CD4-positive, alpha-beta T cell treated with Interleukin-4 for 1 hour (primary cell): Measurements from ENCODE around the gene ANKH.

Experiments
- DNase-seq, 2 donors: peaks; one replicate each; pipeline ENCODE4 v3.0.0-alpha.2; 2020 to 2022

The ANKH gene

DNA sequence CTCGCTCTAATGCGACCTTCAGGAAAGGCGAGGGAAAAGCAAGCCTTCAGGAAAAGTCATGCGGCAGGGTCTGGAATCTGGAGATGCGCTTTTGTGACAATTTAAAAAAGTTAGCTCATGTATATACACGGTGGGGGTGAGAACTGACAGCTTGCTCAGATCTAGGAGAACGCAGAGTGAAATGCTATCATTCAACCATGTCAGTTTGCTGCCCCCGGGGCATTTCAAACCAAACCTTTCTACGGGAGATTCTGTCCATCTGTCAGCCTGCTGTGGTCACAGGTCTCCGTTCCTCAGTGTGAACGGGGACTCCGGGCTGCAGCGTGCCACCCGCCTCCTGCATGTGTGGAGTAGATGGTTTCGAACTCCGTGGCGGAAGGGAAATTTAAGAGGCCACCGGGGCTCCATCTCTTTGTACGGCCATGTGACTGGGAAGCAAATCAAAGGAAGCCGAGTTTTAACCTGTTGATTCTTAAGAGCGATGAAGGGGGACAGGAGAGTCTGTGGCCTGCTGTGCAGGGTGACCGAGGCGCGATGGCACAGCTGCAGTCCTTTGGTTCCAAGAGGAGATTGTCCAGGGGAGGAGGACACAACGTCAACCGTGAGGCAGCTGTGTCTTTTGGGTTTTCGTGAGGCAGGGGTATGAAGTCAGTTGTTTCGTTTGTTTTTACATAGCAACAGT lies 161.1 kb downstream of the ANKH start:
- no peak for DNase-seq

GRCh38 chr5:14708551-14708950 lies 163.0 kb downstream of the ANKH start:
- DNase-seq = no peak

DNA sequence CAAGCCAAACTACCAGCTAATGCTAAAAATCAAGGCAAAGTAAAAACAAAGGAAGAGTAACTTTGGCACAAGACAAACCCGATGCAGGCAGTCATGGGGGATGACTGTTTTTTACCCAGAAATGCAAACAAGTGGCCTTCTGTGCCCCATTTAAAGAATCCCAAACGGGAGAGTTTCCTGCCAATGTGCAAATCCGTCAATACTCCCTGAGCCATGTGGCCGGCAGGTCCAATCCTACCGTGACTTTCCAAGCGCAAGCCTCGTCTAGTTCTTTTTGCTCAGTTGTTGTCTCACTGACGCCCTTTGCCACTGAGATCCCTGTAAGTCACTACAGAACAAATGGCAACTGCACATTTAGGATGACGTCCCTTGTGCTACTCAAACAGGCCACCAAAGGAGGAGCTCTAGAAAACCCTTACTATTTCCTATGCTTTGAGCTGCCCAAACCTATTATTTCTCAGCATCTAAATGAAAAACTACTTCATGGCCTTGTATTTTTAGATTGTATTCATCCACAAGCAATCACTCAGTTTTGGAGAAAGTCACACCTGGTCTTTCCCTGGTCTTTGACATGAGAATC lies 163.7 kb downstream of the ANKH start:
- DNase-seq = no peak

GRCh38 chr5:14706615-14707021 lies 165.0 kb downstream of the ANKH start:
- DNase-seq = peak; percentile 48 to 75

GRCh38 chr5:14705556-14705955 lies 166.0 kb downstream of the ANKH start:
- no peak for DNase-seq

DNA sequence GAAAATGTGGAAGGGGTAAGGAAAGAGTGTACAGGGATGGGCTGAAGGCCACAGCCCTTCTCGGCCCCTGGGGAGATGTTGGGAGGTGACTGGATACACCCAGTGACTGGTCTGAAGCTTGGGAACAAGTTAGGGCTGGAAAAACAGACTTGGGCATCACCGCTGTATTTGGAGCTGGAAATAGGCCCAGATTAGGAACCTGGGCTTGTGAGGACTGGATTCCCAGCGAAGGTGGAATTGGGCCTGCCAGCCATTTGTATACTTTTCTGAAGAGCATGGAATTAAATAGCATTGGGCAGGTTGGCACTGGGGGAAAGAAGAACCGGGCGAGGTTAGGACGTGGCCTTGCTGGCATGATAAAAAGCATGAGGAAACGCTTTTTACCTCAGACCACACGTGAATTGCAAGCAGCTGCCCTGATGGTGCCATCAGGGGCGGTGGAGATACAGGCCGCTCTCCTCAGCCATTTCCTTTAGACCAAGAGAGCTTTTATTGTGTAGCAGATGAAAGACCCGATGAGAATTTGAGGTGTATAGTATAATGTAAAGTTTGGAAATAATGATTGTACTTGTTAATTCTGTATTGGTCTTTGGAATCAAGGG lies 169.2 kb downstream of the ANKH start:
- no peak for DNase-seq

GRCh38 chr5:14701556-14701955 lies 170.0 kb downstream of the ANKH start:
- DNase-seq = no peak

DNA sequence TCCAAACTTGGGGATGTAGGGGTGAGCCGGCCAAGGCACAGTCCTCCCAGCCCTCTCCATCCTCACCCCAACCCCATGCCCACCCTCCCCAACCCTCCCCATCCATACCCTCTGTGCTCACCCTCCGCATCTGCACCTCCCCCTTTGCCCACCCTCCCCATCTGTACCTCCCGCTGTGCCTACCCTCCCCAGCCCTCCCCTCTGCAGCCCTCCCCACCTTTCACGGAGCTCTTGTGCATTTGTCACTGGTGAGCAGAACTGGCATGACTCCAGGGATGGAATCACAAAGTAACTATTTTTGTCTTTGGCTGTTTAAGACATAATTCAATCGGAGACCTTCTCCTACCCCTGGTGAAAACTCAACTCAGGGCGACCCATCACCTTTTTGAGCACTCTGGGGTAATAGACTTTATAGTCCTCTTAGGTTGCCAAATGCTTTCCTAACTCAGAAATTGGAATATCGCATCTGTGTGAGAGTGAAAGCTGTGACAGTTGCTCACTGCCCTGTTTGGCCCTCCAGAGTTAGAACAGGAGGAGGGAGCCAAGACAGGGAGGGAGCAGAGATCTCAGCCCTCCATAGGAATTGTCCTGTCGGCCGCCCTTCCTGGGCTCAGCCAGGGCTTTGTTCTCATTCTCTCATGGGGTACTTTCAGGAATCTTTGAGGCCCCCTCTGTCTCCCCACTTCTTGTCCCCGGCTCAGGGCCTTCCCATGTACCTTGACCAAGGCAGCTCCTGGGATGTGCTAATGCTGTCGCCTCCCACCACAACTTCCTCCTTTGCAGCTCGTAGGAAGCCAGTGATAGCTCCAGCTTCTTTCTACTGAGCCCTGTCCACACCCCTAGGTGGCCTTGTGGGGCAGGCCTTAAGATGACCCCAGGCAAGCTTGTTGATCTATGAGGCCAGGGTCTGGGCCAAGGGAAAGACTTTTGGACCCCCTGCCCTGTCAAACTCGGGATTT lies 170.8 kb downstream of the ANKH start:
- DNase-seq = peak in 1 of 2 donors; percentile 41

DNA sequence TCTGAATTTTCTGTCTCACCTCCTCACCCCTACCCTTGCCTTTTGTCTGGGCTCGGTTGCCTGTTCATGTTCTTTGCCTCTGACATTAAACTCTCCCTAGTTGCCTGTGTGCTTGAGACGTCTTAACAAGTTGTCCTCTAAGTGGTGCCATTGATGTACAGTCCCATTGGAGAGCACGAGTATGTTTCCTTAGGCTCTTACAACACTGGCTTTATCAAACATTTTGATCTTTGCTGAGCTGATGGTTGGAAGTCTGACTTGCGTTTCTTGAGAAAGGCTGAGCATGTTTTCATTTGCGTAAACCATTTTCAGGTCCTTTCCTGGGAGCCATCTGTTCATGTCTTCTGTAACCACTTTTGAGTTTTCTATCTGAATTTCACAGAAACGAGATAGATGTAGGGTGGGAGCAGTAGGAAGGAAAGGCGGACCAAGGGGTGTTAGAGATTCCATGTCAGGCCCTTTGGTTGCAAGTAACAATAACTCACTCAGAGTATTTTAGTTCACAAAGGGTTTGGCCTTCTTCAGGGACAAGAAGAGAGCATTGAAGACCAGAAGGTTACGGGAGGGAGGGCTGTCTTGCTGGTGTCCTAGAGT lies 171.7 kb downstream of the ANKH start:
- no peak for DNase-seq

DNA sequence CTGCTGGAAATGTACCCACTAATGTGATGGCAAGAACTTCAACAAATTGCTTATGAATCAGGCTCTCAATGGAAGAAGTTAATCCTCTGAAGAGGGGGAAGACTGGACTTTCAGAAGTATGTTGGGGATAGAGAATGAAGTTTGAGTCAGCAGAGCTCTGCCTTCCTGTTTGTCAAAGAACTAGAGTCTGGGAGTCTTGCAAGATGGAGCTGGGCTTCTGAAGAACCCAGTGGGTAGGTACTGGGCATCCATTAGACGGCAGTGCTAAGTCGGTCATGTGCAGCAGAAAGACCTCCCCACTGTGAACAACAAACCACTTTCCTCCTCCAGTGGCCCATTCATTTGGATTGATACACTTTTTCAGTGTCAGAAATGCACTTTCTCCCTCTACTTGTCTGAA lies 172.4 kb downstream of the ANKH start:
- DNase-seq = no peak

DNA sequence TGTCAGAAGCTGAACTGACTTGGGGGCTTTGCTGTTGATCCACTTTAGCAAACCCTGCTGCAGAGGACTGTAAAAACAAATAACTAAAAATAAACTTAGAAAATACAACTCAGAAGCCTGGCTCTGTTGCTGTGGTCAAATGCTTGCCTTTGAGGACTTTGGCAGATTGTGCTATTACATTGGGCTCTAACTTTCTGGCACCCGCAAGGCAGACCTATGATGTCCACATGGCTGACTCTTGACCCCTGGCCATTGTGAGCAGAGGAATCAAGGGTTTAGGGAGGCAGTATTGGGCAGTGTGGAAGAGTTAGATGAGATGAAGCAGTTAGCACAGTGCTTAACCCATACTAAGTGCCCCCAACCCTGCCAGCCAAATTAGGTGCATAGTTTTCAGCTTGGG lies 173.1 kb downstream of the ANKH start:
- DNase-seq = no peak

- no peak for DNase-seq
Observed at GRCh38 chr5:14696851-14697250, 174.7 kb downstream of the ANKH start.

DNA sequence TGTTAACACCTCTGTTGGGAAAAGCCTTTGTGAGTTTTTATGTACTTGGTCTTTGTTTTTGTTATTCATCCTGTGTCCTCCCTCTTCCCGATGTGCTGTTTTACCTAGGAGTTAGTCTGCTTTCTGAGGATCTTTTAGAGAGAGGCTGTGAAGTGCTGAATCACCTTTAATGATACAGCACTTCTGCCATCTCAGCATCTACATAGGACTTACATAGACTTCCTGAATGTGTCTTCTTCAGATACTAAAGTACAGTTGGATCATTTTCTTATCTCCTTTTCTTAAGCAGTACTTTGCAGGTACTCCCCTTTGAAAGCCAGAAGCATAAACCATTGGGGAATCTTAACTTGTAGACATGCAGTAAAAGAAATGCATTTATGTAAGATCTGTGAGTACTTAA lies 175.5 kb downstream of the ANKH start:
- DNase-seq = no peak

DNA sequence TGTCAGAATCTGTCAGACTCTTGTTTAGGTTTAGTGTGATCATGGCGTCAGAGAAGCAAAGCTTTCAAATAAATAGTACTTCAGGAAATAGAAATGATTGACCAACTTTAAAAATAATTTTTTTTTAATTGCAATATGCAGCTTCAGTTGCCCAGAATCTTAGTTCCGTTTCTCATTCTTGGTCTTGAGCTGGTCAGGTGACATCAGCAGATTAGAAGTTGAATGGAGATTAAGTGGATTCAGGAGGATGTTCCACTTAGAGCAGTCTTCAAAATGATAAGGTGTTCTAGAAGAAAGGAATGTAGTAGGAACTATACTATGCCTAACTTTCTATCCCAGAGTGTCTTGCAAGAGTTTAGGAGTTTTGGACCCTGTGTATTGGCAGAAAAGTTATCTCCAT lies 176.4 kb downstream of the ANKH start:
- no peak for DNase-seq

DNA sequence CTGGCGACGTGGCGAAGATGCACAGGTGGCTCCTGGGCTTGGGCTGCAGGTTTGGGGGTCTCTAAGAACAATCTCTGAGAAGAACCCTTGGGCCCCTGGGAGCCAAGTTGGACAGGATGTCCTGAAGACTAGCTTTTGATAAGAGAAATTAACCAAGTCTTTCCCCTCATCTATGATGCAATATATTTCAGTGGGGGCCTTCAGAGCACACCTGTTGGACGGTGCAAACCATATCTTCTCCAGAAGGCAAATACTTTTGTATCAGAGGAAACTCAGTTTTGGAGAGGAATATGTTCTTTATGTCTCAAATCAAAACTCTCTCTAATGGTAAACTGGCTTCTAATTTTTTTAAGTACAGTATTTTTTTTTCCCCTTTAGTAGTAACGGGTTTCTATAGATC lies 178.5 kb downstream of the ANKH start:
- no peak for DNase-seq

GRCh38 chr5:14687023-14687665 lies 184.4 kb downstream of the ANKH start:
- DNase-seq = no peak

- DNase-seq = no peak
Observed at GRCh38 chr5:14686517-14686916, 185.1 kb downstream of the ANKH start.

DNA sequence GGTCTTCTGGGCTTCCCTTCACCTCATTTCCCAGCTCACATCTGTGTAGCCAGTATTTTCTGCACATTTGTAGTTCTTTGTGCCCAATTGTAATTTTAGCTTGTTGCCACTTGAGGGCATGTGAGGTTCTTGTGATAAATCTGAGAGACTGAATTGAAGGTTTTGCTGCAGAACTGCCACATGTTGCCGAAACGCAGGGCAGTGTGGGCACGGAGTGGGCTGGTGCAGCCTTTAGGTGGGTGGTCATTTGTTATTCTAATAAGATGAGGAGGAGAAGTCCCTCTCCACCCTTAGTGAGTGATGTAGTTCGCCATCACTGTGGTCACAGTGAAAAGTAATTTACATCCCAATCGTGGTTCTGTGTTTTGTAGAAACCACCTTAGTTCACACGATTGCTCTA lies 185.8 kb downstream of the ANKH start:
- DNase-seq = peak; percentile 45 to 71

DNA sequence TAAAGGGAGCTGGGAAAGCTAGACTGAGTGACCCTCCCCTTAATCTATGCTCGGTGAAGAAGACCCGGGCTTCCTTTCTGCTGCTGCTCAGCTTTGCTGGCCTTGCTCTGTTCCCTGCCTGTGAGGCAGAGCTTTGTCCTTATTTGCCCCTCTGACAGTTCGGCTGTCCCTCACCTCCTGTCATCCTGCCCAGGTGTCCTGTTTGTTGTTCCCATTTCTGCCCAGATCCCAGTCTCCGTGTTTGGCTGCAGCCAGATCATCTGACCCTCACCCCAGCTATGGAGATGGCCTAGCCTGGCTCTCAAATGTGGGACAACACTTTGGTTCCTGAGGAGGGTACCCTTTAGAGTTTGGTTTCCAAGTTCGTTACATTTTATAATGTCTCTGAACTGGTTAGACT lies 186.8 kb downstream of the ANKH start:
- no peak for DNase-seq

DNA sequence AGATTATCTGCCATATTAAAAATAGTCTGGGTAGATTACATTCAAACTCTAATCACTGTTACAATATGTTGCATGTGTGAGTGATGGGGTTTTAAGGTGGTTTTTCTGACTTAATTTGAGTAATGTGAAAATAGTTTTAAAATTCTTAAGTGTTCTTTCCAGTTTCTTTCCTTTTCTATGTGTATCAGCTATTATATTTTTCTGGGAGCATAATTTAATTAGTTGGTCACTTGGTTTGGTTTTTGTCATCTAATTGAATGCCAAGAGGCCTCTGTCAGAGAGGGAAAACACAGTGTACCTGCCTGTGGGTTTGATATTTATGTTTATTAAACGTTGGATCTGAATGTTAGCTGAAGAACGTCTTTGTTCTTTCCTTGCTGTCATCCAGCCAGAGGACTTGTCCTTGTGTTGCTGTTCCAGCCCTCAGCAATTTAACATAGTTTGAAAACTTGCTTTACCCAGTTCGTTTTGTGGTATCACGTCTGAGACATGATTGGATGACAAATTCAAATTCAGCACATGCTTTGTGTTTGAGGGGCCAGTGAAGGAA lies 187.6 kb downstream of the ANKH start:
- no peak for DNase-seq

DNA sequence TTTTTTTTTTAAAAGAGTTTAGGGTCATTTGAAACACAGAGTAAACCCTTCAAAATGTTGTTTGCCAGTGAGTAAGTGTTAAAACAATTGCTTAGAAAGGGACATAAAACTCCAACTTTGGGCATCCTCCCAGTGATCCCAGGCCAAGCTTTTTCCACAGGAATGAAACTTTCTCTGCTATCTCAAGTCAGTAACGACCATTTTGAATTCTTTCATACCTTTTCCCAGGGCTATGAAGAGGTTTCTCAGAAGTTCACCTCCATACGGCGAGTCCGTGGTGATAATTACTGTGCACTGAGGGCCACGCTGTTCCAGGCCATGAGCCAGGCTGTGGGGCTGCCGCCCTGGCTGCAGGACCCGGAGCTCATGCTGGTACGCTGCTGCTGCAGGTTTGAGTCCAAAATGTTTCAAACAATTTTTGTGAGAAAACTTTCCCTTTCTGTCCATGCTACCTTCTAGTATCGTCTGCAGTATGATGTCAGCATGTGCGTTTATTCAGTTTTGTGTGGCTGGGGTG lies 190.3 kb downstream of the ANKH start:
- no peak for DNase-seq

DNA sequence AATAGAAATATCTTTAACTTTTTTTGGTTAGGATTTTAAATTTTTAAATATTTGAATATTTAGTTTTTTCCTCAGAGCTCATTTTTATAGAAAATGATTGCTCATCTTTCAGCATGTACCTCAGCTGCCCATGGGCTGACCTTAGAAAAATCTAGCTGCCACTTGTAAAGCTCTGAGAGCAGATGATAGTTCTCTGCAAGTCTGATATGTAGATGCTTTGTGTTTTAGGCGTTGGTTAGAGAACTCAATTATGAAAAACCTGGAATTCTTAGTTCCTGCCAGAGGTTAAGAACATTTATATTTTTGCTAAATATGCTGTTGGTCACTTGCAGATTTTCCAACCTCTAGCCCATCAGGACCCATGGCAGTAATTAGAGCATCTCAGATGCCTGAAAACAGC lies 192.0 kb downstream of the ANKH start:
- no peak for DNase-seq
